DMS153 treated with DMSO at 0.1 percent for 48 hours (cell line): ENCODE results near the gene CDK5RAP3.

Experiments
- DNase-seq: peaks from one replicate; lab custom pipeline; 2025; ENCODE audit not compliant: unreplicated experiment; lab: John Stamatoyannopoulos, UW

The CDK5RAP3 gene

DNA sequence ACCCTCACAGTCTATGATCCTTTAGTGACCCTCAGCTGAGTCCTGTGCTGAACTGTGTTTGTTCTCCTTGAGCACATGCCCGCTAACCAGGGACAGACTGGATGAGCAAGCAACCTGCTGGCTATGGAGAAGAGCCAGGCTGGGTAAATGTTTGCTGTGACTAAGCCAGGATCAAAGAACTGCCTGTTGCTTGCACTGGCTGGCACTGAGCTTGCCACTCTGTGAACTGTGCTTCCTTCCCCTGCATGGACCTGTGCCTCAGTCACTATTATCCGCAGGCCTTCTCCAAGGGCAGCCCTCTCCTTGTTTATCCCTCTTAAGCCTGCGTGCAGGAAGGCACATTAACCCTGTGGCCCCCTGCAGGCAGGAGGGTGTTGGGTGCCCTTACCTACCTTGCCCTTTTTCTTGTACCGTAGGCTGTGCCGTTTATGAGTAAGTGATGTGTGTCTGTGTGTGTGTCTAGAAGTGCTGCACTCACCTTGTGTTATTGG is 22.2 kb upstream of the CDK5RAP3 start:
- no peak for DNase-seq

DNA sequence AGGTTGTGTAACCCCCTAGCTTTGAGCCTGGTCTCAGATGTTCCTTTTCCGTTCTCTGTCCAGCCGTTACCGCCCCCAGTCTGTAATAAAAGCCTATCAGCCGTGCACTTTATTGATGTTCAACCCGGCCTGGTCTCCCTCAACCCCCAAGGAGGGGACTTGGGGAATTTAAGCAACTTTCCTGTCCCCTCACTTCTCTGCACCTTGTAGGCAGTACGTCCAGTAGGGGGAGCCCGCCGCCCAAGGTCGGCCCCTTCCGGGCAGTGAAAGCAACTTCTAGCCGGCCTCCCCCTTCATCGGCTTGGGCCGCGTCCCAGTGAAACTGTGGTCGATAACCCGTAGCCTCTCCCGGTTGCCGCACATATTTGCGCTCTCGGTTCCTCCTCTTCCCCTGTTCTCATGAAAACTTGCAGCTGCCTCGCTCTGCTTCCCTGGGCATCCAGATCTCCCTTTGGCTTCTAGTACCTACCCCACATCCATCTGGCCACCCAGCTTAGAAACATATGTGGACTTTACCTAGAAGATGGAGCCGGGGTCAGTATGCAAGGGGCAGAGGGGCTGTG is 21.6 kb upstream of the CDK5RAP3 start:
- peak; percentile 72 for DNase-seq

DNA sequence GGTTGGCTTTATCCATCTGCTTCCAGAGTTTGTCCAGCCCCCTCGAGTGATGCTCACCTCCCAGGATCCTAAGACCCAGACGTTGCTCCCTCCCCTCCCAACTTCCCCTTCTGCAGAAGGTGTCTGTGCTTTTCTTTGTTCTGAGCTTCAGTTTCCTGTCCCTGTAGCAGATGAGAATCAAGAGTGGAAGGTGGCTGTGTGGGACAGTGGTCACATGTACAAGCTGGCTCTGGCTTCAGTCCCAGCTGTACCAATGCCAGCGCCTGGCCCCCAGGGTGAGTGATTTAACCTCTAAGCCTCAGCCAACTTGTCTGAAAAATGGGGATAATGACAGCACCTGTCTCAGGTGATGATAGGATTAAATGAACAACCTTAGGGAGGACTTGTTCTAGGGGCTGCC is 21.0 kb upstream of the CDK5RAP3 start:
- DNase-seq: no peak

DNA sequence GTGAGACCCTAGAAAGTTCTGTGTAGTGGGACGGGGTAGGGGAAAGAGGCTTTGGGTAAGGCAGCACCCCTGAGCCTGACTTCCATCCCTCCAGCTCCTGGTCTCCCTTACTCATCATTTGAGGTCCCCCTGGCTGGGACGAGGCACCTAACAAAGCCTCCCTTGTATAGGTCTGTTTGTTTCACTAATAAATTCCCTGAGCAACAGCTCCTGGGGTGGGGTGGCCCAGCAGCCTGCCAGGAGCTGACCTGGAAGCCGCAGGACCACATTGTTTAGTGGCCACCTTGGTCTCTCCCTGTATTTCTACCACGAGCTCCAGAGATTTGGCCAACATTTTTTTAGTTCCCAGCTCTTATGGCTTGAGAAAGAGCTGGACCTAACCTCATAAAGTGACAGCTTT is 20.5 kb upstream of the CDK5RAP3 start:
- no peak for DNase-seq

DNA sequence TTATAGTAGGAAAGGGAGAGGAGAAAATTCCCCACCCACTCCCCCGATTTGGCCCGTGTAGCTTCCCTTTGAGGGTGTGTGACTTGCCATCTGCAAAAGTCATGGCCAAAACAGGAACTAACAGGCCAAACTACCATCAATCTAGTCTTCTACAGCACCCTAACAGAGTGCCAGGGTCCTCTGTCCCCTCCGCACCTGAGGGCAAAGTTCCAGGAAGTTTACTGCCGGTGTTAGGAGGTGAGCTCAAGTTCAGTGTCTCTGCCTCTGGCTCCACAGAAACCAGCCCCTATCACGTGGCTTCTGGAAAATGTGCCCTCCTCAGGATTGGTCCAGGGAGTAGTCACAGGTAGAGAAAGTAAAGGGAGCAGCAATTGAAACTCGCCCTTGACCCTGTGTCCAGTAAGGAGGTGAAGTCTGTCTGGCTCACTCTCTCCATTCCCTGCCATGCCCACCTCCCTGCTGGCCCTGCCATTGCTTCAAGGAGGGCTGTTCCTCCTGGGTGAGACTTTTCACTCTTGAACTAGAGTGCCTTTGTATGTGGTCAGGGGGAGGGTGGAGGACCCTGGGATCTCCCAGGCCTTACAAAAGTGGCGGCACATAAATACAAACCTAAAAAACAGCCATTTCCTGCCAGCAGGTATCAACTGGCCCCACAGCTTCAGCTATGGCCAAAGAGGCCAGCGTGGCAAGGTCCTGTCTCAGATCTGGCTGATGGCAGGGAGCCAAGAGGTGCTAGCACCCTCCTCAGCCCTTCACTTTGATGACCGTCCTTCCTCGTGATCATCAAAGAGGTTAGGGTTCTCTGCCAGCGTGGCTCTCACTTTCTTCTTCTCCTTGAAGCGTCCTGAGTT is 18.5 kb upstream of the CDK5RAP3 start:
- no peak for DNase-seq

DNA sequence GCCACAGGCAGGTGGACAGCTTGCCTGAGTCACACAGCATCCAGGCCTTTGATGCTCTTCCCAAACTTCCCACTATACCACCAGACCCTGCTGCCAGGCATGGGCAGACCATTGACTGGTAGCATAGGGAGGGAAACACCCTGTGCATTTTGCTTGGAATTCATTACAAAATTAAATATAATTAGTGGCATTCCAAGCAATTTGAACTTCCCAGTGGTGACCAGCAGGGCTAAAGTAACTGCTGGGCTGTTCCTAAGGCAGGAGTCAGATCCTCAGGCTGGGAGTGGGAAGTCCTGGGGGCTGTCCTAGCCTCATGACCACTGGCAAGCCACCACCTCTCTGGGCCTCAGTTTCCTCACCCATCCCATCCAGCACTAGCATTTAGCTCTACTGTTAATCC is 17.0 kb upstream of the CDK5RAP3 start:
- DNase-seq: no peak

DNA sequence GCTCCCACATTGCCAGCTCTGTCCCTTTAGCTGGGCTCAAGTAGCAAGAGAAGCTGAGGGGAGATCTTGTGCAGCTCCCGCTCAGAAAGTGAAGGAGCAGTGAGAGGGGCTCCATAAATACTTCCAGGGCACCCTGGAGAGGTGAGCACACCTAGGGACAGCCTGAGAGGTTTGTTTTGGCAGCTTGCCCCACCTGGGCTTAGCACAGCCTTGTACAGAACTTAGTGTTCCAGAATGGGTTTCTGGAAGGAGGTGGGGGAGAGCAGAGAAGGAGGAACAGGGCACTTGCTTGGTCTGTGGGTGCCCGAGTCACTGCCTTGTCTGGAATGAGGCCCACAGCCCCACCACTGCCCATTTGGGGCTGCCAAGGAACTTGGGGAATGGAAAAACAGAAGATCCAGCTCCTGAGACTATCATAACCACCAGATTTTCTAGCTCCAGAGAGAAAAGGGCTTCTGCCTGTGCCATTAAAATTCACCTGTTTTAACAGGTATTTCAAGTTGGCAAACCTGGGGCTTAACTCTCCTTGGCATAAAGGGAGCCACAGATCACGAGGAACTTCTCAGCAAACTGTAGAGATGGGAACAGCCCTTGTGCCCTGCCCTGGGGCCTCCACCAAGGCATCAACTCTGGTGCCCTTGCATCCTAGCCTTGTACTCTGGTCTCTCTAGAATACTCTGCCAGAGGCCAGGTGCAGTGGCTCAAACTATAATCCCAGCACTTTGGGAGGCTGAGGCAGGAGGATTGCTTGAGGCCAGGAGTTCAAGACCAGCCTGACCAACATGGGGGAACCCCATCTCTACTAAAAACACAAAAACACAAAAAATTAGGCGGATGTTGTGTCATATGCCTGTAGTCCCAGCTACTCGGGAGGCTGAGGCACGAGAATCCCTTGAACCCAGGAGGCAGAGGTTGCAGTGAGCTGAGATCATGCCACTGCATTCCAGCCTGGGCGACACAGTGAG is 15.1 kb upstream of the CDK5RAP3 start:
- peak; percentile 9 for DNase-seq

DNA sequence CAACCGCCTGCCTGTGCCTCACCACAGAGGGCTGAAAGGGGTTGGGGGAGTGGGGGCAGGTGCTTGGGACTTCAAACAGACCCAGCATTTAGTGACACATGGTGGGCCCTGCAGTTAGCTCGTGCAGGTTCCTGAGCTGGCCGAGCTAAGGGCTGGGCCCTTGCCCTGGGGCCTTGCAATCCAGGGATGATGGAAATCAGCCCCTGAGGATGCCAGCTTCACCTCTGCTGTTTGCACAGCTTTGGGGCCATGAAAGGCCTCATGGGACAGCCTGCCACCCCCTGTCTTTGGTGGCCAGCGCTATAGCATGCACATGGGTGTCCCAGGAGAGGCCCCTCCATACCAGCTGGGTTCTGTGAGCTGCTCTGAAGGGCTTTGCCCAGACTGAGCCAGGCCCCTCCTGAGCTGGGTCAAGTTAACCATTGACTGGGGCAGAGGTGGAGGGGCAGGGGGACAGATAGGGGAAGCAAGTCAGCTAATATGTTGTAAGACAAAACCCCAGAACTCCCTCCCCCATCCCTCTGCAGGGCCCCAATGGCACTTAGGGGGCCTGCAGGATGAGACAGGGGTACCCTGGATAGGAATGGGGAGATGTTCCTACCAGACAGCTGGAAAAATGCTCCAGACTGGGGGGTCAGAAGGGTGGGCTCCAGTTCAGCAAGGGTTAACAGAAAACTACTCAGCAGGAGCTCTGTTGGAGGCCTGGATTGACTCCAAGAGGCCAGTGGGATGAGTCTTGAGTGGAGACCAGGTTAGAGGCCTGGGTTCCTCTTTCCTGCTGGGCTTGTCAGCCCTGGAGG is 13.9 kb upstream of the CDK5RAP3 start:
- DNase-seq: no peak

DNA sequence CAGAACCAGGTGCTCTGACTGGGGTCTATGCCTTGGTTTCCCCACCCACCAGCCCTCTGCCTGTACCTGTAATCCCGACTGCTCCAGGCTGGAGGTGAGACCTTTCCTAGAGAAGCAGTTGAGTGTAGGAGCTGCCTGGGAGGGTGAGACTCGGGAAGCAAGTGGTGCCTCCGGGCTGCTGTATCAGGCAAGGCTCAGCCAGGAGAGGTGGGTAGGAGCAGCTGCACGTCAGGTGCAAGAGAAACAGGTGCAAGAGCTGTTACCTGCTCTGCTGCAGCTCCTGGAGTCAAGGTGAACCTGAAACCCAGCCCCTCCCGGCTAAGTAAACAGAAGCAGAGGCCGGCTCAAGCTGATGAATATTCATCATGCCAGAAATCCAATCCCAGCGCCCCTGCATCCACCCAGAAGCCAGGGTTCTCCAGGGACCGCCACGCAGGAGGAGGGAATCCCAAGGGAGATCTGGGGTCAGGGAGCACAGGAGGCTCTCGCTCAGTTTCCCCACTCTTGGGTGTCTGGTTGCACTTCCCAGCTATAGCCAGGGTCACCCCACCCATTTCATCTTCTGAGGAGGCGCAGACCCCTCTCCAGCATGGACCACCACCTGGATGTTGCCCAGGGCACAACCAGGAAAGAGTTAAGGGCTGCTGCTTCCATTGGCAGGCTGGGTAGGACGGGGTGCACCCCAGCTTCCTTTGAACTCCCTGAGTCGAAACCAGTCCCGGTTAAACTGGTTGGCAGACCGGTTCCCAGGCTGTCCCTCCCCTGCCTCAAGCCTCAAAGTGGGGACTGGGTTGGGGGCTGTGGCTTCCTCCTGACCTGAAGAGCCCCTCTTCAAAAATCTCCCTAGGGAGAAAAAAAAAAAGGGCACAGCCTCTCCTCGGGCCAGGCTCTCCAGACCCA is 13.1 kb upstream of the CDK5RAP3 start, which contains the start of gene PRR15L:
Gene PRR15L, minus strand, starts transcription at position 293 of the 900 bp plus-strand sequence. CDS start 4,649 bp downstream, outside the sequence.
- peak; percentile 92 for DNase-seq

DNA sequence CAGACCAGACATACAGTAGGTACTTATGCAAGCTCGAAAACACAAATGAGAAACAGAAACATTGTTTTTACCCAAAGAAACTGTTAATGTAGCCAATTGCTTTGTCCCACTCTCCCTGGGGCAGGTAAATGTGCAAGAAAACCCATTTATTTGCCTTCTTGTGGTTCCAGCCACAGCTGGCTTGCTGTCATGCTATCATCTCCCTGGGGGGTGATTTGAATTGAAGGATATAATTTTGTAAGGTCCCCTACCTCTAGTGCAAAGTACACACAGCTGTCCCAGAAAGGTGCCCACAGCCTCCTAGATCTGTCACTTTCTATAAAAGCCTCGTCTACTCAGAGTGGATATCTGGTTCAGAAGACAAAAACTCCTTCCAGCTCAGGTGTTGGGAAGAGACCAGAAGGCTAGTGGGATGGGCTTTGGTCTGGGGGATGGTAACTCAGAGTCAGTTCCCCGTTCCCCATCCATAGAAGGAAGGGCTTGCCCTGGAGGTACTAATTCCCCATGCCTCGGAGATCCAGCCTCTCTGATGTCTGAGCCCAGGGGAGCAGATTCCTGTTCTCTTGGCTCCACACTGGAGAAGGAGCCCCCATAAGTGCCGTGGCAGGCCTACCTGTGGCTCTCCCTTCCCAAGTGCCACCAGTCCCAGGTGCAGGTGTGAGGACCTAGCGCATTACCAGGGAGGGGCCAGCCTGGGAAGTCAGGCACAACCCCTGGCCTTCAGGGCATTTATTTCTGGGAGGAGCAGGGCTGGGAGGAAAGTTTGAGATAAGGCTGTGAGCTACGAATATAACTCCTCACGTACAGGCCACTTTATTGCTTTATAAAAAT is 10.9 kb upstream of the CDK5RAP3 start:
- peak; percentile 36 for DNase-seq

DNA sequence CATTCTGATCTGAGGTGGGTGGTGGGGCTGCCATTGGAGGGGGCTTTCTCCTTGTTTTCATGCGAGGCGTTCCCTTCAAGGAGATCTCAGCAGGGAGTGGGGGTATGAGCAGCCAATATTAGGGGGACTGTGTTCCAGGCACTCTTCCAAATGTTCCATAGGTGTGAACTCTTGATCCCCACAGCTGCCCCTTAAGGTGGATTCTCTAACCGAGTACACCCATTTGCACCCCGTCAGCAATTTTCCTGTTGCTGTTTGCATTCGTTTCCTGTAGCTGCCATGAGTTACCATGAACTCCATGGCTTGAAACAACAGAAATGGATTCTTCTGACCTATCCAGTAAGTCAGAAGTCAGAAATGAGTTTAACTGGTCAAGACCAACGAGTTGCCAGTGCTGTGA is 9.5 kb upstream of the CDK5RAP3 start:
- DNase-seq: no peak

DNA sequence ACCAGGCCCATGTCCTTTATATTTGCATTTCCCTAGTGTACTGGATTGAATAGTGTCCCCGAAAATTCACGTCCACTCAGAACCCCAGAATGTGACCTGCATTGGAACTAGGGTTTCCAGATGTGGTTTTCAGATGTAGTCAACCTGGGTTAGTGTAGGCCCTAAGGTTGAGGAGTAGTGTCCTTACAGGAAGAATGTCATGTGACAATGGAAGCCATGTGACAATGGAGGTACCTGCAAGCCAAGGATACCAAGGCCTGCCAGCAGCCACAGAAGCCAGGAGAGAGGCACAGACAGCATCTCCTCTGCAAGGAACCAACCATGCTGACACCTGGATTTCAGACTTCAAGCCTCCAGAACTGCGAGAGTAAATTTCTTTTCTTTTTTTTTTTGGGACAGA is 8.0 kb upstream of the CDK5RAP3 start:
- no peak for DNase-seq

DNA sequence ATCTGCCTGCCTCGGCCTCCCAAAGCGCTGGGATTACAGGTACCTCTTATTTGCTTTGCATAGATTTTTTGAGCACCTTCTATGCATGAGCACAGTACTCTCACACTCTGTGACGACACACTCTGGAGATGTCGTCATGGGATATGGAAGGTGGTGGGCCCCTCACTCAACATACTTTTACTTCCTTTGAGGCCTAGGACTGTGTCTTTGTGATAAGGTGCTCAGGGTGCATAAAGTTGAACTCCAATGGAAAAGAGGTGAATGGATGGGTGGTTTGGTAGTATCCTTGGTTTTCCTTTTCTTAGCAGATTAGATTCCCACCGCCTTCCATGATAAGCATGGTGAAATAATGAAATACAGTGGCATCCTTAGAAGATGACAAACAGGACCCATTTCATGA is 6.1 kb upstream of the CDK5RAP3 start:
- DNase-seq: no peak

DNA sequence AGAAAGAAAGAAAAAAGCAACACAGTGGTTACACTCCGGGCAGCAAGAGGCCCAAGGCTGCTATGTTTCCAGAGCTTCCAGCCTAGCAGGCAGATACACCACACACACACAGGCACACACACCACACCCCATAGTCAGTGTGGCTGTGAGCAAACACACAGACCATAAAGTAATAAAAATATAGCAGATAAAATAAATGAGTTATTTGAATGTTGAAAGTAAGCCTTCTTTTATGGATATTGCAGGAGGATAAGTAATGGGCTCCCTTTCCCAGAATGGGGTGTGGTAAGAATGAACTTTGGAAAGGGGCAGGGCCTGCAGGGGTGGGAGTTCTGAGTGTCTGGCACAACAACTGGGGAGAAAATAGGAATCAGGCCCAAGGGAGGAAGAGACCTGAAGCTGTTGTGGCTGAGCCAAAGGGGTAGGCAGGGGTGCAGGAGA is 4.8 kb upstream of the CDK5RAP3 start:
- no peak for DNase-seq

DNA sequence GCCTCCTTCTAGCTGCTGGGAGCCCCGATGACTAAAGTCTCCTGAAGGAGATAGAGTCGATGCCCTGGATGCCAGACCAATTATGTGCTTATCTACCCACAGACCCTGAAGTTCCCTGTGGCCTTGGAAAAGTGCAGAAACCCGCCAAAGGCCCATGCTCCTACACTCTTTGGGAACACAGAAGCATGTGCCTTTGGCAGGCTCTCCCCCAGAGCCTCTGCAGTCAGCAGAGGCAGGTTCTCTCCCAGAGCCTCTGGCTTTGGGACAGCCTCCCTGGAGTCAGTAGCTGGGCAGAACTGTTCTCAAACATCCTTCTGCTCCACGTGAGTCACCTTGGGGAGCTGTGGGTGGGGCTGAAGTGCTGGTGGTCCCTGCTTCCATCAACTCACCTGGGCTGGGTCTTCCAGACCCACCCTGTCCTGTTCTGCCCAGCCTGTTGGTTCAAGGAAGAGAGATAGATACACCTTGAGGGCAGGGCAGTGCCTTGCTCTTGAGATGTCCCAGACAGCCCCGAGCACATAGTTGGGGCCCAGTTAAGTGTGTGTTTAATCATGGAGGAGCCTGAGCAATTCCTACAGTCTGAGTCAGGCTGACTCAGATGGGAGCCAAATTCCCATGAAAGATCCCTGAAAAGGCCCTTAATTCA is 3.2 kb upstream of the CDK5RAP3 start:
- no peak for DNase-seq

DNA sequence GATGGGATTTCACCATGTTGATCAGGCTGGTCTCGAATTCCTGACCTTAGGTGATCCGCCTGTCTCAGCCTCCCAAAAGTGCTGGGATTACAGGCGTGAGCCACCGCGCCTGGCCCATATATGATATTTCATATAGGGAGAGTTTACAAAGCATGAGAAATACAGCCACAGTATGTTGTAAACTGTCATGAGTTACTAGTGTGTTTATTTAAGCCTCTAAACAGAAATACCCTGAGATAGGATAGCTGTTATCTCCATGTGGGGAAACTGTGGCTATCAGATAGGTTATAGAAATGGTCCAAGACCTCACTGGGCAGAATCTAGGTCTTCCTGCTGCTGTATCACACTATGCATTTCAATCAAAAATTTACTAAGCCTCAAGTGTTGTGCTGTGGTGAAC is 2.1 kb upstream of the CDK5RAP3 start:
- no peak for DNase-seq

DNA sequence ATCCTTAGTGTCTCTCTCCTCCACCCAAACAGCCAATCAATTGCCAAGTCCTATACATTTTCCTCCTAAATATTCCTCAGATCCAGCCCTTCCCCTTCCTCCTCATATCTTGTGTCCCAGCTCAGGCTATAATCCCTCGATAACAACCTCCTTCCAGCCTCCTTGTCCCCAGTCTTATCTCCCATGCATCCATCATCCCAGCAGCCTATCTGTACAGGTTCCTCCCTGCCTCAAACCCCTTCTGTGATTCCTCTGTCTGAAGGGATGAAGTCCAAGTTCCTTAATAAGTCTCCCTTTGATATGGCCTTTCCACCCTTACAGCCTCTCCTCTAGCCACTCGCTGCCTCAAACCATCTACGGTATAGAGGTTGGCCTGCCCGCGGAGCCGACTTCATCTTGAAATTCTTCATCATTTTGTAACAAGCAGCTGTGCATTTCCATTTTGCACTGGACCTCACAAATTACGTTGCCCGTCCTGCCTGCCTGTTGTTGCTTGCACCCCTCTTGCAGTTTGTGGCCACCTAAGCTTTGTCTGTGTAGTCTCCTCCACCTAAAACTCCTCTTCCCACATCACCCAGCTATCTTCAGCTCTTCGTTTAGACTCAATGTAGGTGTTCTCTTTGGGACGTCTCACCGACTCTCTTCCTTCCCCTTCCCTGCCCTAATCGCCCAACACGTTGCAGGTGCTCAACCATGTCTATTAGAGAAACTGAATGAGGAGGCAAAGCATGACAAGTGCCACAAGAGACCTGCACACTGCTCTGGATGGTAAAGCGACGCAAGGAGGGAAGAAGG is 786 bp upstream of the CDK5RAP3 start:
- DNase-seq: no peak
